Hypothalamus (tissue), 51 donors: ENCODE measurements around the gene NADK.

Source experiments
- DNase-seq, 51 donors: peaks; one replicate each; lab custom pipeline; 2025; lab: John Stamatoyannopoulos, UW

Gene NADK

DNA sequence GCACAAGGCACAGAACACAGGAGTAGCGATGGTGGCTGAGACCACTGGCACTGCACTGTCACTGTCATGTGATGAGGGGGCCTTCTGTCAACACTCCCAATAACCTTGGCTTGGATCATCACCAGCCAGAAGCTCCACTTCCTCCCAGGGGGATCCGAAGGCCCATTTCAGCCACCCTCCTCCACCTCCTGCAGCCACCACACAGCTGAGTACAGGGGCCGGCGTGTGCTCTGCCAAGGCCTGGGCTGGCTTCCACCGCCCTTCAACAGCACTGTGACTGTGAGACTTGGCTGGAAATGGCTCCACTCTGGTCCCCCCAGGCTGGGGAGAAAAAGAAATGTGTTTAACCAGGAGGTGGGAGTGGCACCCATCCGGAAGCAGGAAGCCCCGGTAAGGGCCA is 9.9 kb upstream of the NADK start:
- peak in 16 of 51 donors; percentile 7 to 49 (median 33) for DNase-seq

DNA sequence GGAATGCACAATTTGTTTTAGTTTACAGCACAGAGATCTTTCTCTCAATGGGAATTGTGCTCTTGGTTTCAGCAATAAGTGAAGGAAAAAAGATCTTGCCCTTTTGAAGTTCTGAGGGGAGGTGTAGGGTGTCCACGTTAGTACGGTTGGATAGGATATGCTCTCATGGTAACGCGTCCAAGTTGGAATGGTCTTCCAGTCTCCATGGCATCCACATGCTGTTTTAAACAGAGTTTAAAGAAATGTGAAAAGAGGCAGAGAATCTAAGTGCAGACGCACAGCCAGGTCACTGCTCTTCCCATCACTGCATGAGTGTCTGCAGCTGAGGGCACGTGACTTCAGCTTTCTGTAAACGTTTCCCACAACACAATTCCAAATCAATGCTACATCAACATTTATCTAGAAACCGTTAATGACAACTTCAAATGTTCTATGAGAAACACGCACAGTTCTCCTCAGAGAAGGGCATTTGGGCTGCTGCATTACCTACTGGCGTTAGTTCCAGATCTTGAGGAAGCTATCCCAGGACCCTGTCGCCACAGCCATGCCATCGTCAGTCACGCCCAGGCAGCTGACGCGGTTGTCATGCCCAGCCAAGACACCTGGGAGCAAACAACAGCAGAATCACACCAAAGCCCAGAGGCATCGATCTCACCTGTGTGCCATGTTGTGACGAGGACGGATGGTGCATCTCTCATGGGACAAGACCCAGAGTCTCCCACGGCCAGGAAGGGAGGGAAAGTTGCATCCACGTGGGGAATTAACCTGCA is 8.8 kb upstream of the NADK start:
- DNase-seq = no peak

DNA sequence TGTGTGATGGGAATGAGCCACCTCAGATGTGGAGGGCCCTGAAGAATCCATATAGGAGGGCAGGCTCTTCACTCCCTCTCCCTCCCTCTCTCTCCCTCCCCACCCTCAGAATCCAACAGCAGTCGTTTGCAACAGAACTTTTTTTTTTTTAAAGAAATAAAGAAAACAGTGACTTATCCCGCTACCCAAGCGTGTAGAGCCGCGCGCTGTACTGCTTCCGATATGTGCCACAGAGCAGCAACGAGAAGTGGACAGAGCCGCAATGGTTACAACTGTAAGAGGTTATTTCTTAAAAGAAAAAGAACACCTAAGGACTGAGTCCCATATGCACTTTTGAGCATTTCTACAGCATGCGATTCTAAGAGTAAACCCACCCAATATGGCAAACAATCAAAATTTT is 7.4 kb upstream of the NADK start:
- DNase-seq = no peak

DNA sequence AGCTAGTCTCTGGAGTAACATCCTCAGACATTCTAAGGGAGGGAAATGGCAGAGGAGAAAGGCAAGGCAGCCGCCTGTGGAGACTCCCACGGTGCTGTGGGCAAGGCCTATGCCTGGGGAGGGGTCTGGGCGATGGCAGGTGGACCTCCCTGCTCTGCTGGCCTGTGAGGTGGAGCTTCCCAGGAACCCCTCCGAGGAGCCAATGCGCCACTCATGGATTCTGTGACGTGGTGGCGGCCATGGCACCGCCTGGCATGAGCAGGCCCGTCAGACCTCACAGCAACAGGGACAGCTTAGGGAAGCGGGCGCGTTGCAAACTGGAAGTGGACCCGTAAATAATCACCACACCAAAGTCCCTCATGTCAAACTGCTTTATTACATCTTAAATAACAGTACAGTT is 6.7 kb upstream of the NADK start:
- no peak for DNase-seq

DNA sequence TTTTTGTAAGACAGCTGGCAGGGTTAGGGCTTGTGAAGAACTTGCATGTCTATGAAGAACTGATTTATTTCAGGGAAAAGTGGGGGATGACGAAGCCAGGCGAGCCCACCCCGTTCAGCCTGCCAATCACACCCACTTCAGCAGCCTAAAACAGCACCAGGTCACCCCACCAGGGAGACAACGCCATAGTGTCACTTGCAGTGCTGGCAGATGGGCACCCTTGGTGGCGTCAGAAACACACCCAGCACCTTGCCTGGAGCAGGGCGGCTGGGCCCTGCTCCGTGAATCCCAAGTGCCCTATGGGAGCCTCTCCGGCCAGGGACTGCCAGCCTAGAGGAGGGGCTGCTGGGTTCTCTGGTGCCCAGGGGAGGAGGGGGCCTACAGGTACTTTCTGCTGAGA is 5.0 kb upstream of the NADK start:
- no peak for DNase-seq

DNA sequence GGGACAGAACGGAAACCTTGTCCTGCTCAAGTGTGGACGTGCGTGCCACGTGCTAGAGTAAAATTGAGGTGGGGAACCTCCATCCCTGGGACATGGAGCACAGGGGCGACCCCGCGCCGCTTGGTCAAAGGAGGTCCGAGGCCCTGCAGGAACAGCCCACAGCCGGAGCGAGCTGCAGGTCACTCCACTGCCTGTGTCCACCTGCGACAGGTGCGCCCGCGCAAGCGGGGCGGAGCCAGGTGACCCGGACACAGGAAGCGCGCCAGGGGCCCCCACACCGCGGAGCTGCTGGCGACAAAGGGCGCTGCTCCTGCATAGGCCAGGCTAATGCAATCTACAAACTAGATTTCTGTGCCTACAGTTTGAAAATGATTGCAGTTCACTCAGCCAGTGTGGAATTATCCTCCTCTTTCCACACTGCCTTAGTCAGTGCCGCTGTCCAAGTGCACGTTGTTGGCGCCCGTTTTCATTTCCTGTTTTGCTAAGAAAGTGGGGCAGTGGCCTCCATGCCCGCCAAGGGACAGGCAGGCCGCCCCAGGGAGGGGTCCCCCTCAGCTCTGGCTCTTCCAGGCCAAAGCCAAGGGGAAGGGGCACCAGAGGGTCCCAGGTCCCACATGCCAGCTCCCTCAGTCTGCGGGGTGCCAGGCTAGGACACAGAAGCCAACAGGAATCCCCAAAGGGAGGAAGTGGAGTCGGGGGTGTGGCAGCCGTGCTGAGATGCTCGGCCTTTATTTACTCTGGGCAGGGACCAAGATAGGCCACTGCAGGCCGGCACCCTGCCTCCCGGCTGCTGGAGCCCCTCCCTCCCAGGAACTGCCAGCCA is 4.3 kb upstream of the NADK start:
- peak in 12 of 51 donors; percentile 18 to 45 (median 32) for DNase-seq

DNA sequence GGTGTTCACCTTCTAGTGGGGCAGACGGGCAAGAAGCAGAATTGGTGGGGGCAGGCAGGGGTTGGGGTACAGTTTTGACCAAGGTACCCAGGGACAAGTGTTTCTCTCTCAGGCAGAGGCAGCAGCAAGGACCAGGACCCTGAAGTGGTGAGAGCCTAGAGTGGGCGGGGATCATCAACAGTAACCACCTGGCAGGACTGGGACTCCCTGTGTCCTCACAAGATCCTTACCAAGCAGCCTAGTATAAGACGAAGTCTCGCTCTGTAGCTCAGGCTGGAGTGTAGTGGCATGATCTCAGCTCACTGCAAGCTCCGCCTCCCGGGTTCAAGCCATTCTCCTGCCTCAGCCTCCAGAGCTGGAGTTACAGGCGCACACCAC is 3.2 kb upstream of the NADK start:
- DNase-seq = no peak

DNA sequence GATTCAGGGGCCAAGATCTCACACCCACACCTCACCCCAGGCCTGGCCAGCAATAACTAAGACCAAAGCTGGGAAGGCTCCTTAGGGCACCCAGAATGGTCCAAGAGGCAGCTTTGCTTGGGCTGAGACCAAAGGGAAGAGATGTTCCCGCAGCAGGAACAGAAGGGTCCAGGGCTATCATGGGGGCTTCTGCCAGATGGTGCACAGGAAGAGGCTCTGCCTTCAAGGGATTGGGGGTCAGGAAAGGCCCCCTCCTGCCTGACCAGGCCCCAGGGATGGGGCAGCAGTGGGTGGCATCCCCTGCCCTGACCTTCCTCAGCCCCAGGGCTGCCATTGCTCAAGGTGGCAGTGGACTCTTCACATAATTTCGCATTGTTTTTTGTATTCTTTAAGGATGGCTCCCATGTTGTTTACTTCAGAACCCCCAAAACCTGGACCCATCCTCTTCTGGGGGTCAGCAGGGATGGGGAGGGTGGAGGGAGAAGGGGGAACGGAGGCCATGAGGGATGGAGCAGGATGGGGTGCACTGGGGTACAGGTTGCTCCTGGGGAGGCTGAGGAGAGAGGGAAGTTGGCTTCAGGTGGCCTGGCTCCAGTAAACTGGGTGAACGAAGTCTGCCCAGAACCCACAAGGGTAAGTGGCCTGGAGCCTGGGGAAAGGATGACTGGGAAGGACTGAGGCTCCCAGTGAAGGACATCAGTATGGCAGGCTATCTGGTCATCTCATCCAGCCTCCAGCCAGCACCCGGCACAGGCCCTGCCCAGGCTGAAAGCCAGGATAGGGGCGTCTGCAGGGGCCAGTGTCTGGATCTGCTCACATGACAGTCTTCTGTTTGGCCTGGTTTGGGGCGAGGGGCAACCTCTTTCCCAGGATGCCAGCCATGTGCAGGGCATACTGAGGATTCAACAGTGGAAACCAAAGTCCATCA is 2.6 kb upstream of the NADK start:
- DNase-seq = no peak

DNA sequence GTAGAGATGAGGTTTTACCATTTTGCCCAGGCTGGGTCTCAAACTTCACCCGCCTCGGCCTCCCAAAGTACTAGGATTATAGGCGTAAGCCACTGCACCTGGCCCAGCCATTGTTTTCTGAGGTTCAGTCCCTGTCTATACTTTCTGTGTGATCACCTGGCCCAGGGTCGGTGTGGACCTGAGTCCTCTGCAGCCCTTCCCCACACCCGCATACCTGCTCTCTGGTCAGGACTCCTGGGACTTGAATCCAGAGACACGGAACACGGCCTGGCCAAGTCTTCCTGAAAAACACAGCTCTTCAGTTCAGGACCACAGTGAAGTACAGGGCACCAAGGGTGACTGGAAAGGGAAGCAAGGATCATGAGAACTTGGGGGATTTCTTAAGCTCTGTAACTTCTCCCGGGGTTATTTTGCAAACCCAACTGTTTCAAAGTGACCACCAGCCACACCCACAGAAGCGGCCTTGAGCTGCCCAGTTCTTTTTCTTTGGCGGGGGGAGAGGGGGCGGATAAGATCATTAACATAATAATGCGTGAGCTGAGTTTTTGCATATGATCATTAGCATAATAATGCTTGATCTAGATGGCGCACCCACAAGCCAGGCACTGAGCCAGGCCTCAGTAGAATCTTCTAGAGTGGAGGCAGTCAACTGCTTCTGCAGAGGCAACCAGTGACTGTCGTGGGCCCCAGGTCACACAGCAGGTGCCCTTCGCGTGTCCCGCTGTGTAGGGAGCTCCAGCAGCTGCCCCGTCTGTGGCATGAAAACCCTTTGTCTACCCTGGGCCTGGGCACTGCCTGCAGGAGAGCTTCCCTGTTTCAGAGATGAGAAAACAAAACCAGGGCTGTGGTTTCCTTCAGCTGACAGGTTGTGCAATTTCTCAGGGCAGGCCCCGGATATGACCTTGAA is 1.7 kb upstream of the NADK start:
- DNase-seq = peak in 20 of 51 donors; percentile 17 to 63 (median 42)

DNA sequence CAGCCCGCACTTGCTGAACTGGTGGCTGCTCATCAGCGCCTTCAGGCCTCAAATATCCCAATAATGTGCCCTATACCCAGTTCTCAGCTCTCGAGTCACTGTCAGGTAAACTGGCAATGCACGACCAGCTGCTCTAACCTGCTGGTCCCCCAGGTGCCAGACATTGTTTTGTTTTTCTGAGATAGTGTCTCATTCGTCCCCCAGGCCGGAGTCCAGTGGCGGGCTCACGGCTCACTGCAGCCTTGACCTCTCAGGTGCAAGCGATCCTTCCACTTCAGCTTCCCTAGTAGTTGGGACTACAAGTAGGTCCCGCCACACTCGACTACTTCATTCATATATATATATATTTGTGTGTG is 1.0 kb upstream of the NADK start:
- DNase-seq = no peak

DNA sequence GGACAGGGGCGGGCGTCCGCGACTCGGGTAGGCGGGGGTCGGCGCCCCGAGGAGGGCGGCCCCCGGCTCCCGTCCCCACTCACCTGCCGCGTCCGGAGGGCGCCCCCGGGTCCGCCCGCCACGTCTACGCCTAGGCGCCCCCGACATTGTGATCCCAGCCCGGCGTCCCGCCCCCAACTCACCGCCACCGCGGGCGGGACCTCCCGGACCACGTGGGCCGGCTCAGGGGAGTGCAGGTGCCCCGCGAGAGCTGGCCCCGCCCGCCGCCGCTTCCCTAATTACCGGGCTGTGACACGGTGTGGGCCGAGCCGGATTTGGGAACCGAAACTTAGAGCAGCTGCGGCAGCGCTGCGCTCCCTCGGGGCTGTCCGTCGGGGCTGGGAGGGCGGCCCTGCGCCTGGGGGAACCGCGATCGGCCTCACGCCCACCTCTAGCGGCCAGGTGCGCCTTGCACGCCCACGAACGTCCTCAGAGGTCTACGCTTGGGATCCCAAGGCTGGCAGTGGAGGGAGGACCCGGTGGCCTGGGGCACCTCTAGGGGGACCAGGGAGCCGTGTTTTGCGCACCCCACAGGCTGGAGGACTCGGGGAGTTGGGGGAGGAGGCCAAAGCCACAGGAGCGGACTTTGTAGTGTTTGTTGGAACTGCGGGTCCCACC is 521 bp upstream of the NADK start:
- DNase-seq = peak in 22 of 51 donors; percentile 14 to 52 (median 36)

DNA sequence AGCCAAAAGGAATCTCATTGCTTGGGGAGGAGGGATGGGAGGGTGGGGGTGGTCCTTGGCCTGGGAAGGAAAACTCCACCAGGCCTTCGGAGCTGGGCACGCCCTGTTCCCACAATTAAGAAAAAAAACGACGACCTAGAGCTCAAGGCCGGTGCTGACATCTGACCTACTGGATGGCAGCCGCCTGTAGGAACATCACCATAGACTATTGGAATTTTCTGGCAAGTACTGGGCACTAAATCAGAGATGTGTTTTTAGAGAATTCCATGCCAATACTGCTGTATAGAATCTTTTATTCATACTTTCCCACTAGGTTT is 729 bp downstream of the NADK start:
- DNase-seq = no peak

DNA sequence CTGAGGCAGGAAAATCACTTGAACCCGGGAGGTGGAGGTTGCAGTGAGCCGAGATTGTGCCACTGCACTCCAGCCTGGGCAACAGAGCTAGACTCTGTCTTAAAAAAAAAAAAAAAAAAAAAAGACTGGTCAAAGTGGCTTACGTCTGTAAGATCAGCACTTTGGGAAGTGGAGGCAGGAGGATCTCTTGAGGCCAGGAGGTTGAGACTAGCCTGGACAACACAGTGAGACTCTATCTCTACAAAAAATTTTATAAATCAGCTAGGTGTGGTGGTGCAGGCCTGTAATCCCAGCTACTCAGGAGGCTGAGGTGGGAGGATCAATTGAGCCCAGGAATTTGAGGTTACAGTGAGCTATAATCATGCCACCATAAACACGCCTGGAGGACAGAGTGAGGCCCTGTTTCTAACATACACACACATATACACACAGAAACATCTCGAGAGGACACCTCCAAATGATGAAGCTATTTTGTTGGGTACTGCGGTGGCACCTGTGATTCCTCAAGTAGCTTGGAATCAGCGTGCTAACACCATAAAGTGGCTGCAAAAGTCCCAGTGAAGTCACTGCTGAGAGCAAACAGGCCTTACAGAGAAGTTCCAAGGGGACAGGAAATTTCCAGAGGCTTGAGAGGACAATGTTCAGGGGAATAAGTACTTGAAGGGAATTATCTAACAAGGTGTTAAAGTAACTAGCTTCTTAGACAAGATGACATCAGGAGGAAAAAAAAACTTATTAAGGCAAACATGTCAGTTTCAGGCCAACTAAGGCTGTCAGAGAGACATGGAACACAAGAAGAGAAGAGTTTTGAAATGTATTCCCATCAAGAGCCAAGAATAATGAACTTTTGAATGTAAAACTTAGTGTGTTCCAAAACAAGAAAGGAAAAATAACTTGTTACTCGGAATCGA is 1.3 kb downstream of the NADK start:
- DNase-seq = no peak

DNA sequence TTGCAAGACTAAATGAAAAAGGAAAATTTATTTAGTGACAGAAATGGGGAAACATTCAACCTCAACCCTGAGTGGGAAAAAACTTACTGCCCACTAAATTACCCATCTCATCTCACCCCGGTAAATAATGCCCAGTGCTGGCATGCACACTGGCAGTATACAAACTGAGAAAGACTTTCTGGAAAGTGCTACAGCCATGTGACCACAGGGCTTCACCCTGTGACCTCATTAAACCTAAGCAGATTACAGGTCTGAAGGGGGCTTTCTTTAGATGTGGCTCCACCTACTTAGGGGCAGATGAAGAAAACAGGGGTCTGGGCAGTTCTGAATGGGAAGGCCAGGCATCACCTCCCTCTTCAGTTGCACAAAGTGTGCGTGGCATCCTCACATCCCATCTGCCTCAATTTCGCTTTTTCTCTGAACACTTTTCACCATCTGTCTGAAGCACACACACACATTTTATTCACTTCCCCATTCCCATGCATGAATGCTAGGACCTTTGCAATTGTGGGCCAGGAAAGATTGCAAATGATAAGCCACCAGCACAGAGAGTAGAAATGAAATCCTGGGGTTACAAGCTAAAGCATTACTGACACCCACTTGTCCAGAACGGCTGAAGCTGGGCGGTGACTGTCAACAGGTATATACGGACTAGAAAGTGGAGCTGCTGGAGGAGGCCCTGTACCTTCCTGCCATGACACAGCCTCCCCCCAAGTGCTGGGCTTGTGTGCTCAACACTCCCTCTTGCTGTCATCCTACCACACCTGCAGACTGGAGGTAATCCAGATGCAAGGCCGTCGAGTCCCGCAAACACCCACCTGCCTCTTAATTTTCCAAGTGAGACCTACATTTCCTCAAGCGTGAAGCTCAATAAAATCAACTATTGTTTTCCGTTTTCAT is 2.7 kb downstream of the NADK start:
- no peak for DNase-seq

DNA sequence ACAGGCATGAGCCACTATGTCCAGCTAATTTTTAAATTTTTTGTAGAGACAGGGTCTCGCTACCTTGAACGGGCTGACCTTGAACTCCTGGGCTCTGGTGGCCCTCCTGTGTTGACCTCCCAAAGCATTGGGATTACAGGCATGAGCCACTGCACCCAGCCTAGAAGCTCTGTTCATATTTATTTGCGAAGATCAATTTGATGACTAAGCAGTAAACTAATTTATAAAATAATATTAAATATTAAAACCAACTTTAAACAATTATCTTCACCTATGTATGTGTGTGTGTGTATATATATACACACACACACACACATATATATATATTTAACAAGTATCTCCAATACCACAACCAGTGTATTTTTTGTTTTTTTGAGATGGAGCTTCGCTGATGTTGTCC is 4.4 kb downstream of the NADK start:
- DNase-seq = no peak

DNA sequence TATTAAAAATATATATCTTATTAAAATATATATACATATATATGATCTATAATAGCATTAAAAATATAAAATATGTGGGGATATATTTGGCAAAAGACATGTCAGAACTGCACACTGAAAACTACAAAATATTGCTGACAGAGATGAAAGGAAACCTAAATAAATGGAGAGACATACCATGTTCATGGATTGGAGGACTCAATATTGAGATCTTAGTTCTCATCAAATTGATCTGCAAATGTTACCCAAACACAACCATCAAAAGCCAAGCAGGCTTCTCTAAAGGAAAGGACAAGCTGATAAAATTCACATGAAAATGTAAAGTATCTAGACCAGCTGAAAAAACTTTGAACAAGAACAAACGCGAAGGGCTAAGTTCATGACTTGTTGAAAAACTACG is 7.2 kb downstream of the NADK start:
- DNase-seq = no peak

DNA sequence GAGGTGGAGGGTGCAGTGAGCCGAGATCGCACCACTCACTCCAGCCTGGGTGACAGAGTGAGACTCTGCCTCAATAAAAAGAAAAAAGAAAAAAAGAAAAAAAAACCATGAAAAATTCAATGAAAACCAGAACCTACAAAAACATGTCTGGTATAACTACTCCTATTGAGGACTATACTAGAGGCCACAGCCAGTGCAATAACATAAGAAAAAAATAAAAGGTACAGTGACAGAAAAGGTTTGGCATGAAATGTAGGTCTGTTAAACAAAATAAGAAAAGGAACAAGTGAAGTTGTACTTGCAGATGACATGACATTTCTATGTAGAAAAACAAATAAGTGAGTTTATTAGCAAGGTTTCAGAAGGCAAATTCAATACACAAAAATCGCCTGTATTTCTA is 8.2 kb downstream of the NADK start:
- DNase-seq = no peak
